ENCODE results near the gene TFEB.

TFEB gene

GRCh38 chr6:41711323-41712038 lies 23.9 kb downstream of the TFEB start:
- H3K9me3 Mint-ChIP-seq, result no peaks in the 10 kb centered on the region
- no peak overlapping the region for H3K4me3 Mint-ChIP-seq
- no peak overlapping the region for H3K27ac Mint-ChIP-seq
- DNase-seq (no peak), ATAC-seq (no peak)
- no peaks in the 10 kb centered on the region for H3K27me3 Mint-ChIP-seq
- H3K4me1 Mint-ChIP-seq, result peaks cover 47% of the 10 kb centered on the region

DNA sequence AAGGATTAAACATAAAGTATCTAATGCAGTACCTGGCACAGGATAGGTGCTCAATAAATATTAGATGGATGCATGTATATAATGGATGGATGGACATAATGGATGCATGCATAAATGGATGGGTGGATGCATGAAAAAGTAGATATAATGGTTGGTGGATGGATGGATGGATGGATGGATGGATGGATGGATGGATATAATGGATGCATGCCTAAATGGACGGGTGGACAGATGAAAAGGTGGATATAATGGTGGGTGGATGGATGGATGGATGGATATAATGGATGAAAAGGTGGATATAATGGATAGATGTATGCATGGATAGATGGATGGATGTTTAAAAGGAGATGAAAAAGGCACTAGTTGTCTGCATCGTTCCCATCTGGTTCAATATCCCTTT lies 26.0 kb downstream of the TFEB start:
- no peak overlapping the region for H3K27ac Mint-ChIP-seq
- no peaks in the 10 kb centered on the region for H3K27me3 Mint-ChIP-seq
- ATAC-seq (no peak), DNase-seq (no peak)
- no peak overlapping the region for H3K4me3 Mint-ChIP-seq
- peaks cover 50% of the 10 kb centered on the region for H3K4me1 Mint-ChIP-seq
- H3K9me3 Mint-ChIP-seq, result no peaks in the 10 kb centered on the region

DNA sequence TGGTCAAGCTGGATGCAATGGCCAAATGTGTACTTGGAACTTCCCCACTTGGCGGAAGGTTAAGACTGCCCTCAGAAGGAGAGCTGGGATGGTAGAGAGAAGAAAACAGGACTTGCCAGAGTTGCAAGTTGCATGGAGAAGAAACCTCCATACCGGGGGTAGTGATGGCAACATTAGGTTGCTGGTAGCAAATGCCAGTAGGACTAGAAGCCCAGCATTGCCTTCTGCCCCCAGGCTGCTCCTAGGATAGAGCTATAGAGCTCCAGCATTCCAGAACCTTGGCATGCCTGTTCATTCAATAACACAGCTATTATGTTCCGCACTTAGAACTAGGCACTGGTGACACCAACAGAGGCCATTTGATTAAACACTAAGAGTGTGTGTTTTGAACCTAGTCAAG lies 26.6 kb downstream of the TFEB start:
- DNase-seq, result no peak
- Mint-ChIP-seq H3K4me3 (no peak overlapping the region), H3K4me1 (peaks cover 45% of the 10 kb centered on the region), H3K9me3 (no peaks in the 10 kb centered on the region), H3K27ac (no peak overlapping the region), H3K27me3 (no peaks in the 10 kb centered on the region)
- ATAC-seq, result no peak

DNA sequence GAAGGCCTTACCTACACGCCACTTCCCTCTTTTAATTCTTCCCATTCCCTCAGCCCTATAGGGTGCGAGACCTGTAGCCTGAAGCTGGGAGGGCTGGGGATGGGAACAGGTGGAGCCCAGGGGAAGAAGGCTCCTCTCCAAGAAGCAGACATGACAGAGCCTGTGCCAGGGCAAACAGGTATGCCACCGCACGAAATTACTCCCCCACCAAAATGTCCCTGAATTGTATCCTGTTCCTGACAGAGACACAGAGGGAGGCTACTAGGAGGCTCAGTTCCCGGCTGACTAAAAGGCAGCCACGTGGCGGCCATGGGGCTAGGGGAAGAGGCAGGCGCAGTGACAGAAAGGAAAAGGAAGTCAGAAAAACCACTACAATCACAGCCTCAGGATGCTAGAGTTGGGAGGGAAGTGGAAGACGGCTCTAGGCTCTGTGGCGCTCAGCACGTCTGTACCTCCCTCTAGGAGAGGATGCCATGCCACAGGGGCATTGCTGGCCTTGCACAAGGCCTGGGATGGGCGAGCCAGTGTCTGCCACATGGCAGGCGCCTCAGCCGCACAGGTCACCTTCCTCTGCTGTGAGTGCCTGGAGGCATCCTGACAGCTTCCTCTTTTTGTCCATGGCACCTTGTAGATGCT lies 27.7 kb downstream of the TFEB start:
- no peaks in the 10 kb centered on the region for H3K9me3 Mint-ChIP-seq
- H3K4me3 Mint-ChIP-seq, result peak overlapping the region; percentile 78 to 80
- DNase-seq, result peak; percentile 21 to 23
- no peaks in the 10 kb centered on the region for H3K27me3 Mint-ChIP-seq
- peak overlapping the region; percentile 91 to 92 for H3K27ac Mint-ChIP-seq
- peak; percentile 47 for ATAC-seq
- H3K4me1 Mint-ChIP-seq, result peaks cover 37% of the 10 kb centered on the region

GRCh38 chr6:41706876-41707564 lies 28.4 kb downstream of the TFEB start:
- DNase-seq (no peak), ATAC-seq (peak; percentile 39)
- Mint-ChIP-seq H3K4me1 (peaks cover 37% of the 10 kb centered on the region), H3K27ac (peak overlapping the region; percentile 91 to 92), H3K27me3 (no peaks in the 10 kb centered on the region), H3K4me3 (peak overlapping the region; percentile 78 to 80), H3K9me3 (no peaks in the 10 kb centered on the region)

GRCh38 chr6:41705996-41706835 lies 29.2 kb downstream of the TFEB start:
- peak overlapping the region; percentile 91 to 92 for H3K27ac Mint-ChIP-seq
- no peaks in the 10 kb centered on the region for H3K9me3 Mint-ChIP-seq
- H3K4me1 Mint-ChIP-seq, result peaks cover 37% of the 10 kb centered on the region
- H3K27me3 Mint-ChIP-seq, result no peaks in the 10 kb centered on the region
- ATAC-seq, result peak; percentile 95
- peak overlapping the region; percentile 78 to 80 for H3K4me3 Mint-ChIP-seq
- peak; percentile 72 to 82 for DNase-seq

DNA sequence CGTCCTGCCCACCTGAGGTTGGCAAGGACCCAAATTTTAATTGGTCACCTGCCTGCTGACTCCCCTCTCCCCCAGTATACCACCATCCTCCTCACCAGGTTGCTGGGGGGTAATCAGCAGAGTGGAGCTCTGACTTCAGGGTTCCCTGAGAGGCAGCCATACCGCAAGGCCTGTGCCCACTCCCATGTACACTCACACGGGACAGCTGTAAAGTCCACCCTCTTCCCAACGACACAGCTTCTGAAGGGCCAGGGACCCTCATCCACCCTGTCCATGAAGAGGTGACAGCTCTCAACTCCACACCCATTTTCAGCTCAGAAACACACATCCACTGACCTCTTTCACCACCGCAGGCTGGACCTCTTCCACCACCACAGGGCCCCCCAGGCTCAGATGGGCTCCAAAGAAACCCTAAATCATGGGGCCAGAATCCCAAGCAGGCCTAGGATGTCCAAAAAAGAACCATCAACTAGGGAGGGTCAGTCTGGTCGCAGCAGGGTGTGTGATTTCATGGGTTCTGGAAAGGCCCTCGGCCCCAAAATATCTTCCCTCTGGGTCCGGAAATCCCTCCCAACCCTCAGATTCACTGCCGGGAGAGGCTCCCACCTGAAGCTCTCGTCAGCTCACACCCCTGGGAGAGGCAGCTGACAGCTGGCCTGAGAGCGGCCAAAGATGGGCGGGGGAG lies 30.0 kb downstream of the TFEB start:
- Mint-ChIP-seq H3K9me3 (no peaks in the 10 kb centered on the region), H3K4me1 (peaks cover 37% of the 10 kb centered on the region), H3K4me3 (peak overlapping the region in 1 of 2 donors; percentile 78), H3K27ac (no peak overlapping the region), H3K27me3 (no peaks in the 10 kb centered on the region)
- ATAC-seq (no peak), DNase-seq (no peak)

GRCh38 chr6:41704656-41705310 lies 30.6 kb downstream of the TFEB start:
- Mint-ChIP-seq H3K9me3 (no peaks in the 10 kb centered on the region), H3K27me3 (no peaks in the 10 kb centered on the region), H3K4me3 (no peak overlapping the region), H3K27ac (peak overlapping the region in 1 of 2 donors; percentile 54), H3K4me1 (peaks cover 37% of the 10 kb centered on the region)
- DNase-seq, result no peak
- ATAC-seq, result no peak

DNA sequence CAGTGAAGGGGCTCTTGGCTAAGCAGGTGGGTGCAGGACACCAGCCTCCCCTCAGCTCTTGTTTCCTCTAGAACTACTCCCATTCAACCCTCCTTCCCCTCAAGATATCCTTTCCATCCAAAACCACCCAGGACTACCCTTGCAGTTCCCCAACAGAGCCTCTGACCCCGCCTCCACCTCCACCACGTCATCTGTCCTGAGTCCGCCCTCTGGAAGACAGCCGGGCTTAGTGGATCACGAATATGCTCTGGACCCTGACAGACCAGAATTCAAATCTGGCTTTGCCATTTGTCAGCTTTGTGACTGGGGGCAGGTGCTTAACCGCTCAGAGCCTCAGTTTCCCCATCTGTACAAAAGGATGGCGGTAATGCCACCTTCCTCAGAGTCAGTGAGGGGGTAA lies 31.4 kb downstream of the TFEB start:
- Mint-ChIP-seq H3K27me3 (no peaks in the 10 kb centered on the region), H3K27ac (no peak overlapping the region), H3K9me3 (no peaks in the 10 kb centered on the region), H3K4me3 (no peak overlapping the region), H3K4me1 (peaks cover 37% of the 10 kb centered on the region)
- no peak for DNase-seq
- ATAC-seq, result no peak

- peaks cover 30% of the 10 kb centered on the region for H3K4me1 Mint-ChIP-seq
- no peaks in the 10 kb centered on the region for H3K9me3 Mint-ChIP-seq
- DNase-seq, result no peak
- no peak for ATAC-seq
- no peak overlapping the region for H3K4me3 Mint-ChIP-seq
- no peaks in the 10 kb centered on the region for H3K27me3 Mint-ChIP-seq
- H3K27ac Mint-ChIP-seq, result no peak overlapping the region
These were observed 32.5 kb downstream of the TFEB start for GRCh38 chr6:41702771-41703494.

- Mint-ChIP-seq H3K9me3 (no peaks in the 10 kb centered on the region), H3K4me3 (no peak overlapping the region), H3K4me1 (peaks cover 23% of the 10 kb centered on the region), H3K27me3 (no peaks in the 10 kb centered on the region), H3K27ac (no peak overlapping the region)
- DNase-seq (no peak), ATAC-seq (no peak)
These were observed 33.2 kb downstream of the TFEB start for GRCh38 chr6:41702089-41702745.

DNA sequence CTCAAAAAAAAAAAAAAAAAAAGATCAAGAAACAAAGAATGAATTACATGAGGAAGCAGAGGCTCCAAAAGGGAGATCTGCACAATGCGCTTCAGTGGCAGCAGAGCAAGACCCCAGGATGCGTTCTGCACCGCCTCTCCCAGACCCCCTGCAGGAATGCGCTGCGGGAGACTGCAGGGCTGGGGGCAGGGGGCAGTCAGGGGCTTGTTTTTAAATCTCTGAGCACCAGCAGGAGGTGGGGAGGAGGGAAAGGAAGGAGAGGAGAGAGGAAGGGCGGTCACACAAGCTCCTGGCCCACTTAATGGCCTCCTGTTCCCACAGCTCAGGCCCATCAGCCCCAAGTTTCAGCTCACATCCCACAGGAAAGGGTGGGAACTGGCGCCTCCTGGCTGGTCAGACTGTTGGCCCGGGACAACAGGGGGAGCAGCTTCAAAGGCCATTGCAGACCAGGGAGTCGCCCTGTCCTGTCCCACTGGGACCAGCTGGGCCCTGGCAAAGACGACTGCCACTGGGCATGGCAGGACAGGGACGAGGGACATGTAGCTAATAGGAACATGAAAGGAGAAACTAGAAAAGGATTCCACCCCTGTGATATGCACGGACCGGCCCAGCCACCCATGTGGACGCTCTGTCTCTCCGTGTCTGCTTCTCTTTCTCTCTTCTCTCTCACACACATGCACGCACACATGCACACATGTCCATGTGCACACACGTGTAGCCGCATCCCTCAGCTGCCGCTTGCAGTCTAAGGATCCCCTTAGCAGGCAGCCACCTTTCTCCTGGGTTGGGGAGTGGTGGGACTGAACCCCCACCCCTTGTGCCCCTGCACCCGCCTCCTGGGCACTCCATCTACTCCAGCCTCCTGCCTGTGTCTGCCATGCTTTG lies 34.7 kb downstream of the TFEB start:
- Mint-ChIP-seq H3K27ac (no peak overlapping the region), H3K27me3 (no peaks in the 10 kb centered on the region), H3K4me1 (peaks cover 8% of the 10 kb centered on the region), H3K9me3 (no peaks in the 10 kb centered on the region), H3K4me3 (no peak overlapping the region)
- no peak for DNase-seq
- no peak for ATAC-seq

GRCh38 chr6:41699063-41699462 lies 36.3 kb downstream of the TFEB start:
- ATAC-seq (peak; percentile 42), DNase-seq (no peak)
- Mint-ChIP-seq H3K27ac (no peak overlapping the region), H3K9me3 (no peaks in the 10 kb centered on the region), H3K4me3 (no peak overlapping the region), H3K27me3 (no peaks in the 10 kb centered on the region), H3K4me1 (no peaks in the 10 kb centered on the region)

Measured in stimulated activated naive CD8-positive, alpha-beta T cell treated with anti-CD3 and anti-CD28 coated beads, Interleukin-15, amount 100 ng/mL, for 72 hours (primary cell).